ENCODE results near the gene ATG3. TPM values are rescaled to one million over a fixed set of nuclear protein-coding genes. Genes with fewer than 3 reads are reported as not detected.

Gene ATG3
- total RNA-seq, 1 experiment from 2014 or later, result 60.1 TPM

DNA sequence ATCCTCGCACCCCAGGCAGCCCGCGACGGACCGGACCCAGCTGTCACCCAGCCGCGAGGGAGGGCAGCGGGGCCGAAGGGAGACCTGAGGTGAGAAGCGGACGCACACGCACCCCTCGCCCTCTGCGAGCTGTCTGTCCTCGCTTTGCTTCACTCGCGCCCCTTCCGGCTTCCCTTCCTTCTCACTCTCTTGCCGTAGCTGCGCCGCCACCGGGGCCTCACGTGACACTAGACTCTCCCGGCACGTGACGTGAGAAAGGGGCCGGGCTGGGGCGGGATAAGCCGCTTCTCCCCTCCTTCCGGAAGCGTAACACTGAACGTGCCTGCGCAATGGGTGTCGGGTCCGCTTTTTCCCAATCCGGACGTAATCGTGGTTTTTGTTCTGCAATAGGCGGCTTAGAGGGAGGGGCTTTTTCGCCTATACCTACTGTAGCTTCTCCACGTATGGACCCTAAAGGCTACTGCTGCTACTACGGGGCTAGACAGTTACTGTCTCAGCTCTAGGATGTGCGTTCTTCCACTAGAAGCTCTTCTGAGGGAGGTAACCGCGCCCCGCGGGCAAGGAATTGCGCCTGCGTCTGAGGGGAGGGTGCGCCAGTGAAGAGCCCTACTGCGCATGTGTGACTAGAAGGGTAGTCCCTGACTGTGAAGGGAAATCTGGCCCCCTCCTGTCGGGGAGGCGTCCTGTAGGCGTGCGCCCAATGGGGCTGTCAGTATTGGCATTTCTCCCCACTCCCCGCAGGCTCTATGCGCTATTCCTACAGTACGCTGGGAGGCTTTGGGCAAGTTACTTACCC lies at the start of gene ATG3, which contains the start of gene SLC35A5 (continued):
- TF ChIP-seq, protein P1, sequence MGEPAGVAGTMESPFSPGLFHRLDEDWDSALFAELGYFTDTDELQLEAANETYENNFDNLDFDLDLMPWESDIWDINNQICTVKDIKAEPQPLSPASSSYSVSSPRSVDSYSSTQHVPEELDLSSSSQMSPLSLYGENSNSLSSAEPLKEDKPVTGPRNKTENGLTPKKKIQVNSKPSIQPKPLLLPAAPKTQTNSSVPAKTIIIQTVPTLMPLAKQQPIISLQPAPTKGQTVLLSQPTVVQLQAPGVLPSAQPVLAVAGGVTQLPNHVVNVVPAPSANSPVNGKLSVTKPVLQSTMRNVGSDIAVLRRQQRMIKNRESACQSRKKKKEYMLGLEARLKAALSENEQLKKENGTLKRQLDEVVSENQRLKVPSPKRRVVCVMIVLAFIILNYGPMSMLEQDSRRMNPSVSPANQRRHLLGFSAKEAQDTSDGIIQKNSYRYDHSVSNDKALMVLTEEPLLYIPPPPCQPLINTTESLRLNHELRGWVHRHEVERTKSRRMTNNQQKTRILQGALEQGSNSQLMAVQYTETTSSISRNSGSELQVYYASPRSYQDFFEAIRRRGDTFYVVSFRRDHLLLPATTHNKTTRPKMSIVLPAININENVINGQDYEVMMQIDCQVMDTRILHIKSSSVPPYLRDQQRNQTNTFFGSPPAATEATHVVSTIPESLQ (CRISPR knock-in tag; IDR thresholded peaks at IDR 0.05), result no peak
- TF ChIP-seq HMGXB4 (CRISPR knock-in tag; IDR thresholded peaks at IDR 0.05), result peak; percentile 76; the same call in 1 of the 2 replicates
- TF ChIP-seq SMAD3 (CRISPR knock-in tag; IDR thresholded peaks at IDR 0.05; ENCODE audit: borderline replicate concordance), result 0 out of 2 replicates have a peak, but pooled peaks have one; percentile 45
- TF ChIP-seq, protein P2, sequence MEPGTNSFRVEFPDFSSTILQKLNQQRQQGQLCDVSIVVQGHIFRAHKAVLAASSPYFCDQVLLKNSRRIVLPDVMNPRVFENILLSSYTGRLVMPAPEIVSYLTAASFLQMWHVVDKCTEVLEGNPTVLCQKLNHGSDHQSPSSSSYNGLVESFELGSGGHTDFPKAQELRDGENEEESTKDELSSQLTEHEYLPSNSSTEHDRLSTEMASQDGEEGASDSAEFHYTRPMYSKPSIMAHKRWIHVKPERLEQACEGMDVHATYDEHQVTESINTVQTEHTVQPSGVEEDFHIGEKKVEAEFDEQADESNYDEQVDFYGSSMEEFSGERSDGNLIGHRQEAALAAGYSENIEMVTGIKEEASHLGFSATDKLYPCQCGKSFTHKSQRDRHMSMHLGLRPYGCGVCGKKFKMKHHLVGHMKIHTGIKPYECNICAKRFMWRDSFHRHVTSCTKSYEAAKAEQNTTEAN (CRISPR knock-in tag; IDR thresholded peaks at IDR 0.05), result no peak; the same call in 1 of the 2 replicates
- TF ChIP-seq JUN (CRISPR knock-in tag; IDR thresholded peaks at IDR 0.05), result no peak
- no peak for TF ChIP-seq NR3C1 (CRISPR knock-in tag; conservative IDR thresholded peaks at IDR 0.05; ENCODE audit: low read depth)
- TF ChIP-seq NR2C2 (CRISPR knock-in tag; IDR thresholded peaks at IDR 0.05), result no peak
- TF ChIP-seq, protein P3, sequence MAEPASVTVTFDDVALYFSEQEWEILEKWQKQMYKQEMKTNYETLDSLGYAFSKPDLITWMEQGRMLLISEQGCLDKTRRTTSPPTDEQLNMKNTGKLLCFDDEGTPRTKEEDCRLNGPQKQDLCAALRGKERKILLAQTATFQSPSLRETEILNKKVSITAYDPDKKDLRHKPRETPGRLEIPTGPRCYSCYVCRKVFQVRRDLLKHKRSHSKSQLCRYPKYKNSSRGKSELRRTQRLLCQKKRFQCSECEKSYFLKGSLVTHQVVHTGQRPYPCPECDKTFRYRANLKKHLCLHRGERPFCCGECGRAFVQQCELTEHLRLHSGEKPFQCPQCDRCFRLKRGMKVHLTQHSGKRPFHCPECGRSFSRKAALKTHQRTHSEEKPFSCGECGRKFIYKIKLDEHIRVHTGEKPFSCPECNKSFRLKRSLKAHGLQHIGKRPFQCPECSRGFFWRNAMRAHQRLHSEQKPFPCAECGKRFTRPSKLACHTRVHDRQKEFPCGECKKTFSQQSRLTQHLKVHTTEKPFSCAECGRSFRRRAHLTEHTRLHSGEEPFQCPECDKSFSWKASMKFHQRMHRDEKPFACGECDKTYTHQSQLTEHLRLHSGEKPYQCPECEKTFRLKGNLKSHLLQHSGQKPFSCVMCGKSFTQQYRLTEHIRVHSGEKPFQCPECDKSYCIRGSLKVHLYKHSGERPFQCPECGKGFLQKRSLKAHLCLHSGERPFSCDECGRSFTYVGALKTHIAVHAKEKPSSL (CRISPR knock-in tag; conservative IDR thresholded peaks at IDR 0.05), result no peak
- no peak for TF ChIP-seq ZNF263 (CRISPR knock-in tag; IDR thresholded peaks at IDR 0.05; ENCODE audit: low read depth)
- no peak for TF ChIP-seq E2F4 (CRISPR knock-in tag; IDR thresholded peaks at IDR 0.05; ENCODE audit: borderline replicate concordance, low read depth)
- 0 out of 2 replicates have a peak, but pooled peaks have one; percentile 69 for TF ChIP-seq AFF4 (CRISPR knock-in tag; IDR thresholded peaks at IDR 0.05; ENCODE audit: borderline replicate concordance)
- 0 out of 2 replicates have a peak, but pooled peaks have one; percentile 53 for TF ChIP-seq KAT7 (CRISPR knock-in tag; IDR thresholded peaks at IDR 0.05; ENCODE audit: borderline replicate concordance)
- peak; percentile 61; the same call in 1 of the 2 replicates for TF ChIP-seq ZNF138 (CRISPR knock-in tag; conservative IDR thresholded peaks at IDR 0.05)
- TF ChIP-seq IRF2 (CRISPR knock-in tag; IDR thresholded peaks at IDR 0.05; ENCODE audit: borderline replicate concordance, low read depth), result no peak
- TF ChIP-seq CTCF (IDR thresholded peaks at IDR 0.05), result no peak
- TF ChIP-seq, protein P4, sequence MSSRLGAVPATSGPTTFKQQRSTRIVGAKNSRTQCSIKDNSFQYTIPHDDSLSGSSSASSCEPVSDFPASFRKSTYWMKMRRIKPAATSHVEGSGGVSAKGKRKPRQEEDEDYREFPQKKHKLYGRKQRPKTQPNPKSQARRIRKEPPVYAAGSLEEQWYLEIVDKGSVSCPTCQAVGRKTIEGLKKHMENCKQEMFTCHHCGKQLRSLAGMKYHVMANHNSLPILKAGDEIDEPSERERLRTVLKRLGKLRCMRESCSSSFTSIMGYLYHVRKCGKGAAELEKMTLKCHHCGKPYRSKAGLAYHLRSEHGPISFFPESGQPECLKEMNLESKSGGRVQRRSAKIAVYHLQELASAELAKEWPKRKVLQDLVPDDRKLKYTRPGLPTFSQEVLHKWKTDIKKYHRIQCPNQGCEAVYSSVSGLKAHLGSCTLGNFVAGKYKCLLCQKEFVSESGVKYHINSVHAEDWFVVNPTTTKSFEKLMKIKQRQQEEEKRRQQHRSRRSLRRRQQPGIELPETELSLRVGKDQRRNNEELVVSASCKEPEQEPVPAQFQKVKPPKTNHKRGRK (CRISPR knock-in tag; IDR thresholded peaks at IDR 0.05; ENCODE audit: borderline replicate concordance), result no peak
- TF ChIP-seq SMAD4 (CRISPR knock-in tag; IDR thresholded peaks at IDR 0.05), result no peak
- TF ChIP-seq ZNF396 (CRISPR knock-in tag; IDR thresholded peaks at IDR 0.05; ENCODE audit: borderline replicate concordance), result no peak
- TF ChIP-seq ZNF219 (CRISPR knock-in tag; IDR thresholded peaks at IDR 0.05; ENCODE audit: borderline replicate concordance), result no peak
- TF ChIP-seq, protein P5, sequence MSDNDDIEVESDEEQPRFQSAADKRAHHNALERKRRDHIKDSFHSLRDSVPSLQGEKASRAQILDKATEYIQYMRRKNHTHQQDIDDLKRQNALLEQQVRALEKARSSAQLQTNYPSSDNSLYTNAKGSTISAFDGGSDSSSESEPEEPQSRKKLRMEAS (CRISPR knock-in tag; IDR thresholded peaks at IDR 0.05), result peak; percentile 93
- TF ChIP-seq NFATC4 (CRISPR knock-in tag; IDR thresholded peaks at IDR 0.05), result no peak
